Ectodermal cell (in vitro differentiated cells): ENCODE results near the gene TBC1D24.
A peak's percentile ranks its signal among the peaks of the same experiment; 100 is the strongest.

Experiments
- H3K27ac ChIP-seq: 2 replicates; pipeline ENCODE4 v1.7.0; 2013; ENCODE audit warnings: mild to moderate bottlenecking, low read depth, low read length; ENCODE audit not compliant: insufficient read depth, poor library complexity, severe bottlenecking
- H3K27me3 ChIP-seq: 2 replicates; pipeline ENCODE4 v1.7.0; 2013; ENCODE audit warnings: mild to moderate bottlenecking, low read length; ENCODE audit not compliant: insufficient read depth, control insufficient read depth, poor library complexity, severe bottlenecking
- H3K36me3 ChIP-seq: one replicate; pipeline ENCODE4 v1.7.0; 2013; ENCODE audit warnings: low read length; ENCODE audit not compliant: control insufficient read depth, insufficient read depth
- H3K4me1 ChIP-seq: one replicate; pipeline ENCODE4 v1.7.0; 2013; ENCODE audit warnings: low read length; ENCODE audit not compliant: control insufficient read depth, insufficient read depth
- H3K4me3 ChIP-seq: 2 replicates; pipeline ENCODE4 v1.7.0; 2013; ENCODE audit warnings: low read depth, low read length, control low read depth; ENCODE audit not compliant: insufficient read depth
- H3K9me3 ChIP-seq: 2 replicates; pipeline ENCODE4 v1.7.0; 2013; ENCODE audit warnings: mild to moderate bottlenecking, low read length, moderate library complexity; ENCODE audit not compliant: control insufficient read depth
- WGBS, 2 experiments: methylation state at CpG; one replicate each; pipeline ENCODE4 v1.1.7; 2013; ENCODE audit warnings: missing lambda C conversion rate in 2 of 2; 5-methylcytosine and 5-hydroxymethylcytosine counted together

TBC1D24 gene

DNA sequence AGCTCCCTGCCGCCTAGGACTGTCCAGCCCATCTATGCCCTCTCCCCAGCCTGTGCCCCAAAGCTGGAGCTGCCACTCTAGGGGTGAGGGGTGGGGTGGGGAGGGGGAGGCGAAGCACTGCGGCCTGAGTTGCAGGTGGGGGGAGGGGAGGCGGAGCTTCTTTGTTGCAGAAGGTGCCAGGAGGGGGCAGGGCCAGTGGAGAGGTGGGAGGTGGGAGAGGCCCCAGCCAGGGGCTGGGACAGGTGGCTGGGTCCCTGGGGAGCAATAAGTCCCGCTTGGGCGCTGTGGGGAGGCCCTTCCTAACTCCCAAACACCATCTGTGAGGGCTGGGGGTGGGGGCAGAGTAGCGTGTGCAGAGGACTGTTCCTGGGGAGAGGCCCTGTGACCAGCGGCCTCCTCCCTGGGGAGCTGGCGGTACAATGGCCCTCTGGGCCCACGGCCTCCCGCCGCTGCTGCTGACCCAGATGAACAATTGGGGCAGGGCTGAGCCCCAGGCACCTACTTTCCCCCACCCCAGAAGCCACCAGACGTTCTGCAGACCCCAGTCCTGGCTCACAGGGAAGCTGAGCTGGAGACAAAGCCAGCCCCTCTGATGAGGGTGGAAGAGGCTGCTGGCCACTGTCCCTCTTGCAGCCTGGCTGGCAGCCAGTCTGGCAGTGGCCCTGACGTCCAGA lies 6.1 kb upstream of the TBC1D24 start:
- peak overlapping the region; percentile 43 for H3K4me3 ChIP-seq
- WGBS, 2 experiments, result 17 to 22% methylated on average over 13 to 14 of the region's 14 CpGs
- H3K4me1 ChIP-seq, result peaks cover 36% of the 10 kb centered on the region
- H3K9me3 ChIP-seq, result no peaks in the 10 kb centered on the region
- no peak overlapping the region for H3K27ac ChIP-seq
- peaks cover 55% of the 10 kb centered on the region for H3K27me3 ChIP-seq
- no peaks in the 10 kb centered on the region for H3K36me3 ChIP-seq

DNA sequence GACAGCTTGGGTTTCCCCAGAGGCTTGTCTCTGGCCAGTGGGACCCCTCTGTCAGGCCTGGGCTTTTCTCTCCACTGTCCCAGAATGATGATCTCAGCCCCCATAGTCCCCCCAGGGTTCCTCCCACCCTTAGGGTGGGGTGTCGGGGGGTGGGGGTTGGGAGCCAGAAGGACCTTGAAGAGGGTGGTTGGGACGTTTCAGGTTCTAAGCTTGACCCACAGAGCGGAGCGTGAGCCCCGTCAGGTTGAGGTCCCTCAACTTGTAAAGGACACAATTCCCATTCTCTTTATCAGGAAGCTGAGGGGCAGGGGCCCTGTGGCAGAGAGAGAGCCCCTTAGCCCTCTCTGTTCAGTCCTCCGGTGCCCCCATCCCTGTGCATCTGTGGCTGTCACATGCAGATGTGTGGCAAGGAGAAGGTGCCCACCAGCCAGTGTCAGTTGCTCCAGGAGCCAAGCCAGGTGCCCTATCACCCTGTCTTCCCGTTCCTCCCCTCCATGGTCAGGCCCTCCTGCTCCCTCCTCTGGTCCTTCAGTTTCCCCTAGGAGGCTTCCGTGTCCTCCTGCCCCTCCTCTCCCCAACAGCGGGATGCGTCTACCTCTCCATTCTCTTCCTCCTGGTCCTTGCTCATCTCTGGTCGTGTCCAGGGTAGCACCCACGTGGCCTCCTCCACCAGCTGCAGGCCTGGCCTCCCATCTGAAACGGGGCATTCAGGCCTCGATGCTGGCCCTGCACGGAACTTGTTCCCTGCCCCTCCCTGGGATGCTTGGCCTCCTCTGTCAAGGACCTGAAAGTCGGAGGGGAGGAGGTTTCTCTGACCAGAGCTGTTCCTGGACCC lies 5.3 kb upstream of the TBC1D24 start:
- Histone ChIP-seq H3K27ac (no peak overlapping the region), H3K9me3 (no peaks in the 10 kb centered on the region), H3K4me3 (no peak overlapping the region), H3K36me3 (no peaks in the 10 kb centered on the region), H3K4me1 (peaks cover 36% of the 10 kb centered on the region), H3K27me3 (peaks cover 63% of the 10 kb centered on the region)
- 79 to 81% methylated on average over 16 of the region's 16 CpGs for WGBS, 2 experiments

DNA sequence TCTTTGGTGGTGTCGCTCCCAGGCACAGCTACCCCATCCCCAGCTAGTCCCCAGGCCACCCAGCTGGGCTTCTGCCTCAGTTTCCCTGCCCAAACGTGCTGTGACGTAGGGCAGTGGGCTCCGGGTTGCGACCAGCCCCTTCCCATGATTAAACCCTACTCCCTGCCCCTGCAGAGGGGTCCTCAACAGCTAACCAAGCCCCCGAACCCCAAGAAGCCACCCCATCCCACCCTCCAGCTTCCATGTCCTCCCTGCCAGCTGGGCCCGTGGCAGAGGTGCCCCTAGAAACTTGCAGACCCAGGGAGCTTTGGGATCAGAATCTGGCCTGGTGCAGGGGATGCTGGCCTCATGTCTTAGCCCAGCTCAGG lies 4.7 kb upstream of the TBC1D24 start:
- H3K27me3 ChIP-seq, result peaks cover 65% of the 10 kb centered on the region
- H3K27ac ChIP-seq, result no peak overlapping the region
- no peaks in the 10 kb centered on the region for H3K9me3 ChIP-seq
- peaks cover 36% of the 10 kb centered on the region for H3K4me1 ChIP-seq
- no peak overlapping the region for H3K4me3 ChIP-seq
- no peaks in the 10 kb centered on the region for H3K36me3 ChIP-seq
- 90 to 94% methylated on average over 7 of the region's 7 CpGs for WGBS, 2 experiments

DNA sequence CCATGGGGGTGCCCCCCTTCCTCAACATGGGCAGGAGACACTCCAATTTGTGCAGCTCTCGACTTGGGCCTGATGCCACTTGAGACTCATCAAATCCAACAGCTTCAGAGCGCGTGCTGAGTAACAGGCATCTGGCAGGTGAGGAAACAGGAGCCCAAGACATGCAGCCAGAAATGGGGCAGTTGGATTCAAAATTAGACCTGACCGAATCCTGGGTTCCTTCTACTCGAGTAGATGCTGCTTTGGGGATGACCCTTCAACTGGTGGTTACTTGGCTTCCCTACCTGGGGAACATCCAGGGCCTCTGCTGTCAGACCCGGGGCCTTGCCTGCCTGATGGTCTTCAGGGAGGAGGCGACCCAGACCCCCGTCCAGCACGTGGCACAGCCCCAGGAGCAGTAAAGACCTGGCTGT lies 4.3 kb upstream of the TBC1D24 start:
- 49 to 53% methylated on average over 9 of the region's 9 CpGs for WGBS, 2 experiments
- Histone ChIP-seq H3K36me3 (no peaks in the 10 kb centered on the region), H3K27me3 (peaks cover 69% of the 10 kb centered on the region), H3K9me3 (no peaks in the 10 kb centered on the region), H3K27ac (no peak overlapping the region), H3K4me3 (peak overlapping the region; percentile 28), H3K4me1 (peaks cover 36% of the 10 kb centered on the region)

DNA sequence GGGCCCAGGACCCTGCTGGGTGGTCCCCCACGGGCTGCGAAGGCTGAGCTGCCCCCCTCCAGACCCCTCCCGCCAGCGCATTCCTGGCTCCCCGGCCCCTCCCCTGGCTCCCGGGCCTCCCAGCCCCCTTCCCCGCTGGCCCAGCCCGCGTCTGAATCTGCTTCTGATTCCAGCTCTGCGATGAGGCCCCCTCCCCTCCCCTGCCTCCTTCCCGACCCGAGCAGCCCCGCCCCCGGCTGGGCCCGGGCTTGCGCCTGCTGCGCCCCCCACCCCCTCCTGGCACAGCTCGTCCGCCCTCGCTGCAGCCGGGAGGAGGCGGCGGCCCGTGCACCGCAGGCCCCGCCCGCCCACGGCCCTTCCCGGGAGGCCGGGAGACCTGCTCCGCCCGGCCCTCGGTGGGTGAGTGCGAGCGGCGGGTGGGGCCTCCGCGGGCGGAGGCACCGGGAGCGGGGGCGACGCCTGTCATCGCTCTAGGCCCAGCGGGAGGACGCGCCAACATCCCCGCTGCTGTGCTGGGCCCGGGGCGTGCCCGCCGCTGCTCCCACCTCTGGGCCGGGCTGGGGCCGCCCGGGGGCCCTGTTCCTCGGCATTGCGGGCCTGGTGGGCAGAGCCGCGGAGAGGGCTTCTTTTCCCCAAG lies 3.8 kb upstream of the TBC1D24 start, which contains the start of gene NTN3:
NTN3 (plus strand) TSS at position 282 of the 637 bp plus-strand sequence. CDS start 405 bp downstream, outside the sequence.
- Histone ChIP-seq H3K27ac (no peak within 1 kb of the TSS), H3K36me3 (no peaks in the 10 kb centered on the region), H3K27me3 (peaks cover 74% of the 10 kb centered on the region), H3K4me1 (peaks cover 41% of the 10 kb centered on the region), H3K9me3 (no peaks in the 10 kb centered on the region), H3K4me3 (peak within 1 kb of the TSS; percentile 28)
- 1% methylated on average over 55 to 59 of the region's 59 CpGs for WGBS, 2 experiments

DNA sequence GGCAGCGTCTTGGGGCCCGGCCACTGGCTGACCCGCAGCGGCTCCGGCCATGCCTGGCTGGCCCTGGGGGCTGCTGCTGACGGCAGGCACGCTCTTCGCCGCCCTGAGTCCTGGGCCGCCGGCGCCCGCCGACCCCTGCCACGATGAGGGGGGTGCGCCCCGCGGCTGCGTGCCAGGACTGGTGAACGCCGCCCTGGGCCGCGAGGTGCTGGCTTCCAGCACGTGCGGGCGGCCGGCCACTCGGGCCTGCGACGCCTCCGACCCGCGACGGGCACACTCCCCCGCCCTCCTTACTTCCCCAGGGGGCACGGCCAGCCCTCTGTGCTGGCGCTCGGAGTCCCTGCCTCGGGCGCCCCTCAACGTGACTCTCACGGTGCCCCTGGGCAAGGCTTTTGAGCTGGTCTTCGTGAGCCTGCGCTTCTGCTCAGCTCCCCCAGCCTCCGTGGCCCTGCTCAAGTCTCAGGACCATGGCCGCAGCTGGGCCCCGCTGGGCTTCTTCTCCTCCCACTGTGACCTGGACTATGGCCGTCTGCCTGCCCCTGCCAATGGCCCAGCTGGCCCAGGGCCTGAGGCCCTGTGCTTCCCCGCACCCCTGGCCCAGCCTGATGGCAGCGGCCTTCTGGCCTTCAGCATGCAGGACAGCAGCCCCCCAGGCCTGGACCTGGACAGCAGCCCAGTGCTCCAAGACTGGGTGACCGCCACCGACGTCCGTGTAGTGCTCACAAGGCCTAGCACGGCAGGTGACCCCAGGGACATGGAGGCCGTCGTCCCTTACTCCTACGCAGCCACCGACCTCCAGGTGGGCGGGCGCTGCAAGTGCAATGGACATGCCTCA lies 3.1 kb upstream of the TBC1D24 start:
- no peak overlapping the region for H3K27ac ChIP-seq
- H3K27me3 ChIP-seq, result peaks cover 81% of the 10 kb centered on the region
- H3K4me3 ChIP-seq, result peak overlapping the region; percentile 28
- H3K9me3 ChIP-seq, result no peaks in the 10 kb centered on the region
- H3K36me3 ChIP-seq, result no peaks in the 10 kb centered on the region
- H3K4me1 ChIP-seq, result peaks cover 43% of the 10 kb centered on the region
- WGBS, 2 experiments, result 40 to 41% methylated on average over 61 of the region's 61 CpGs

DNA sequence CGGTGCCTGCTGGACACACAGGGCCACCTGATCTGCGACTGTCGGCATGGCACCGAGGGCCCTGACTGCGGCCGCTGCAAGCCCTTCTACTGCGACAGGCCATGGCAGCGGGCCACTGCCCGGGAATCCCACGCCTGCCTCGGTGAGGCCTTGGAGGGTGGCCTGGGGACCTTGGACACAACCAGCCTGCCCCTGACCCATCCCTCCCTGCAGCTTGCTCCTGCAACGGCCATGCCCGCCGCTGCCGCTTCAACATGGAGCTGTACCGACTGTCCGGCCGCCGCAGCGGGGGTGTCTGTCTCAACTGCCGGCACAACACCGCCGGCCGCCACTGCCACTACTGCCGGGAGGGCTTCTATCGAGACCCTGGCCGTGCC lies 2.5 kb upstream of the TBC1D24 start:
- peaks cover 43% of the 10 kb centered on the region for H3K4me1 ChIP-seq
- peaks cover 81% of the 10 kb centered on the region for H3K27me3 ChIP-seq
- no peak overlapping the region for H3K4me3 ChIP-seq
- no peaks in the 10 kb centered on the region for H3K9me3 ChIP-seq
- 93 to 95% methylated on average over 27 of the region's 27 CpGs for WGBS, 2 experiments
- no peaks in the 10 kb centered on the region for H3K36me3 ChIP-seq
- no peak overlapping the region for H3K27ac ChIP-seq

DNA sequence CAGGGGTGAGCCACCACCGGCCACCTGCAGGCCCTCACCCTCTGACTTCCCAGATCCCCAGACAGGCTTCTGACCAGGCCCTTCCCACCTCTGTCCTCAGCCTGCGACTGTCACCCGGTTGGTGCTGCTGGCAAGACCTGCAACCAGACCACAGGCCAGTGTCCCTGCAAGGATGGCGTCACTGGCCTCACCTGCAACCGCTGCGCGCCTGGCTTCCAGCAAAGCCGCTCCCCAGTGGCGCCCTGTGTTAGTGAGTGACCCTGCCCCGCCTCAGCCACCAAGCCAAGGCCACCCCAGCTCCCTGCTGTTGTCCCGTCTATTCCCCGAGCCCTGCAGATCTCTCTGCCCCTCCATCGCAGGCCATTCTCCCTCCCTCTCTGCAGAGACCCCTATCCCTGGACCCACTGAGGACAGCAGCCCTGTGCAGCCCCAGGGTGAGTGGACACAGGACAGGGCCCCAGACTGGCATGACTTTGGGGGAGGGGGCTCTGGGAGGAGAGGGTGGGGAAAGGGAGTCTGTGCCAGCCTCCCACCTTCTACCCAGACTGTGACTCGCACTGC lies 2.0 kb upstream of the TBC1D24 start:
- no peak overlapping the region for H3K27ac ChIP-seq
- H3K4me1 ChIP-seq, result peaks cover 43% of the 10 kb centered on the region
- 87 to 88% methylated on average over 14 of the region's 14 CpGs for WGBS, 2 experiments

DNA sequence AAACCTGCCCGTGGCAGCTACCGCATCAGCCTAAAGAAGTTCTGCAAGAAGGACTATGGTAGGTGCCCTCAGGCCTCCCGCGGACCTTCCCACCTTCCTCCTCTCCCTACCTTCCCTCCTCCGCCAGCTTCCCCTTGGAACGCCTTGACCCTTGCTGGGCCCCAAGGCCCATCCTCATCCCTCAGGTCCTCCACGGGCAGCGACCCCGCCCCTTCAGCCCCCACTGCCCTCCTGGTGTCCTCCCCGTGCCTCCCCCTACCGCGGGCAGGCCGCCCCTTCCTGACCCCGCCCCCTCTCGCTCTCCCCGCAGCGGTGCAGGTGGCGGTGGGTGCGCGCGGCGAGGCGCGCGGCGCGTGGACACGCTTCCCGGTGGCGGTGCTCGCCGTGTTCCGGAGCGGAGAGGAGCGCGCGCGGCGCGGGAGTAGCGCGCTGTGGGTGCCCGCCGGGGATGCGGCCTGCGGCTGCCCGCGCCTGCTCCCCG lies 1.4 kb upstream of the TBC1D24 start:
- Histone ChIP-seq H3K36me3 (no peaks in the 10 kb centered on the region), H3K9me3 (no peaks in the 10 kb centered on the region), H3K27ac (no peak overlapping the region), H3K4me1 (peaks cover 43% of the 10 kb centered on the region), H3K4me3 (peak overlapping the region; percentile 70), H3K27me3 (peaks cover 74% of the 10 kb centered on the region)
- 7% methylated on average over 49 of the region's 49 CpGs for WGBS, 2 experiments

More for the DNA sequence above, 2.0 kb upstream of the TBC1D24 start:
- no peaks in the 10 kb centered on the region for H3K36me3 ChIP-seq
- H3K4me3 ChIP-seq, result peak overlapping the region; percentile 70
- peaks cover 79% of the 10 kb centered on the region for H3K27me3 ChIP-seq
- no peaks in the 10 kb centered on the region for H3K9me3 ChIP-seq
